ENCODE results near the gene FAM168A. TPM values are rescaled to one million over a fixed set of nuclear protein-coding genes. Genes with fewer than 3 reads are reported as not detected.

The FAM168A gene
- total and polyA plus RNA-seq, 2 of the 8 experiments (the other 6 are each of a cell fraction or from before 2014, with no cell fraction given): 17.1 to 21.6 TPM

DNA sequence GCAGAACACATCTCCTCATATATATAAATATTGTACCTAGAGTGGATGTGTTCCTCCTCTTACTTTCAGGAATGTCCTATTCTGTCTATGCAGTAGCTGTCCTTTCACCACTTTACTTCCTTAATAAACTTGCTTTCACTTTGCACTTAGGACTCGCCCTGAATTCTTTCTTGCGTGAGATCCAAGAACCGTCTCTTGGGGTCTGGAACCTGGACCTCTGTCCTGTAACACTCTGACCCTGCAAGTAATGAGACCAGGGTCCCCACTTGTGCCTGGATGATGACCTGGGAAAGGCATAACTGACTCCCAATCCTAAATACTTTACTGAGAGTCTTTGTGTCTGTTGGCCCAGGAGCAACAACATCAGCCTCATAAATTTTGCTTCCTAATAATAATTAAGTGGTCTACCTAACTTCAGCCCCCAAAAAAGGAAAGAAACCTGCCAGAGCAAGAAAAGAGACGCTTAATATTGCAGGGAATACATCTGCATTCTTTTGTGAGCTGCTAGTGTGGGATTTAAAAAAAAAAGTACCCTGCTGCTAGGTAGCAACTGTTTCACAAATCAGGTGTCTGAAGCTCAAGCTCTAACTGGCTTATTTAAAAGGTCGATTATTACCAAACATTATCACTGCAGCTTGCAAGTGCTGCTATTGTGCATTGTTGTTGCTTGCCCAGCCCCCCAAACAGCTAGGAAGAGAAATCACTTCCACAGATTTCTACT lies 69.3 kb downstream of the FAM168A start:
- no peak overlapping the region for H3K9ac ChIP-seq (replicated peaks in 1 of 4; ENCODE audit: extremely low read depth in 1 of 4, low read depth in 3 of 4, low read length in 3 of 4)
- TF ChIP-seq, protein P1, sequence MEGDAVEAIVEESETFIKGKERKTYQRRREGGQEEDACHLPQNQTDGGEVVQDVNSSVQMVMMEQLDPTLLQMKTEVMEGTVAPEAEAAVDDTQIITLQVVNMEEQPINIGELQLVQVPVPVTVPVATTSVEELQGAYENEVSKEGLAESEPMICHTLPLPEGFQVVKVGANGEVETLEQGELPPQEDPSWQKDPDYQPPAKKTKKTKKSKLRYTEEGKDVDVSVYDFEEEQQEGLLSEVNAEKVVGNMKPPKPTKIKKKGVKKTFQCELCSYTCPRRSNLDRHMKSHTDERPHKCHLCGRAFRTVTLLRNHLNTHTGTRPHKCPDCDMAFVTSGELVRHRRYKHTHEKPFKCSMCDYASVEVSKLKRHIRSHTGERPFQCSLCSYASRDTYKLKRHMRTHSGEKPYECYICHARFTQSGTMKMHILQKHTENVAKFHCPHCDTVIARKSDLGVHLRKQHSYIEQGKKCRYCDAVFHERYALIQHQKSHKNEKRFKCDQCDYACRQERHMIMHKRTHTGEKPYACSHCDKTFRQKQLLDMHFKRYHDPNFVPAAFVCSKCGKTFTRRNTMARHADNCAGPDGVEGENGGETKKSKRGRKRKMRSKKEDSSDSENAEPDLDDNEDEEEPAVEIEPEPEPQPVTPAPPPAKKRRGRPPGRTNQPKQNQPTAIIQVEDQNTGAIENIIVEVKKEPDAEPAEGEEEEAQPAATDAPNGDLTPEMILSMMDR (IDR thresholded peaks at IDR 0.05; ENCODE audit: control extremely low read depth in 1 of 3, insufficient read depth in 1 of 3, low read depth in 1 of 3, low read length in 3 of 3): no peak
- no peak for TF ChIP-seq SUZ12 (IDR thresholded peaks at IDR 0.05; ENCODE audit: low read length)
- TF ChIP-seq PHF8 (conservative IDR thresholded peaks at IDR 0.05; ENCODE audit: low read depth, low read length): no peak
- no peak for TF ChIP-seq SIRT6 (IDR thresholded peaks at IDR 0.05; ENCODE audit: low read length)
- TF ChIP-seq SP1 (IDR thresholded peaks at IDR 0.05; ENCODE audit: low read depth, low read length): no peak
- H4K8ac ChIP-seq (ENCODE audit: extremely low read depth, insufficient read depth, low read length): no peak overlapping the region; the same call in 1 of the 2 replicates
- peak overlapping the region; percentile 38 for H4K91ac ChIP-seq (replicated peaks; ENCODE audit: insufficient read length, low read length)
- no peaks in the 10 kb centered on the region; a peak in 1 of 8 replicates for H3K36me3 ChIP-seq (ENCODE audit: control insufficient read depth in 2 of 4, insufficient read depth in 4 of 4, low read length in 3 of 4)
- DNase-seq (ENCODE audit: low read depth in 1 of 2, low spot score in 2 of 2) (no peak), FAIRE-seq (no peak)
- H4K5ac ChIP-seq (ENCODE audit: insufficient read length, low read depth, low read length): no peak overlapping the region
- no peak overlapping the region for H2BK12ac ChIP-seq (ENCODE audit: low read depth, low read length)
- H2BK5ac ChIP-seq (ENCODE audit: low read depth, low read length): no peak overlapping the region; the same call in 1 of the 2 replicates
- H3K56ac ChIP-seq (replicated peaks; ENCODE audit: insufficient read length, low read depth, low read length): no peak overlapping the region
- H3K4ac ChIP-seq (replicated peaks; ENCODE audit: insufficient read length, low read depth, low read length): no peak overlapping the region
- H3K4me1 ChIP-seq (replicated peaks in 1 of 4; ENCODE audit: control insufficient read depth in 3 of 4, insufficient read depth in 4 of 4, low read length in 3 of 4): peaks cover 0 to 21% (median 12%) of the 10 kb centered on the region in 4 experiments; a peak in 6 of 7 replicates
- H3K79me1 ChIP-seq (ENCODE audit: low read depth, low read length): peaks cover 3% of the 10 kb centered on the region; the same call in 1 of the 2 replicates
- H2AFZ ChIP-seq (ENCODE audit: low read length): no peak overlapping the region
- H3K79me2 ChIP-seq (ENCODE audit: control insufficient read depth in 1 of 2, insufficient read depth in 2 of 2, low read length in 2 of 2): peaks cover 0 to 8% of the 10 kb centered on the region in 2 experiments; a peak in 2 of 4 replicates
- H3K9me3 ChIP-seq (ENCODE audit: insufficient read depth in 2 of 2, low read depth in 1 of 2, low read length in 1 of 2): peaks cover 0 to 5% of the 10 kb centered on the region in 2 experiments; a peak in 2 of 4 replicates
- ChIA-PET CTCF (ENCODE audit: partially characterized antibody) (interaction anchor here (2.0 to 2.5 kb wide), 5 partner anchors 10 to 125 kb away, joined by 5 to 11 read pairs (median 8); no protein-coding TSS in a partner anchor), POLR2A (ENCODE audit: partially characterized antibody) (interaction anchor here (1.4 kb wide), 1 partner anchor 119 kb away, joined by 4 read pairs; no protein-coding TSS in a partner anchor)
- WGBS, 2 experiments (ENCODE audit: extremely low coverage in 1 of 2, insufficient coverage in 1 of 2, insufficient read length in 1 of 2, insufficient replicate concordance in 2 of 2, low coverage in 1 of 2, low lambda C conversion rate in 2 of 2, missing lambda C conversion rate in 1 of 2): 39% methylated on average over 5 of the region's 5 CpGs; no CpG with 5 or more reads in 1 of the 2 experiments
- H3K27ac ChIP-seq (ENCODE audit: low read depth, low read length): no peak overlapping the region
- H4K20me1 ChIP-seq (replicated peaks in 1 of 2; ENCODE audit: control insufficient read depth in 1 of 2, insufficient read depth in 2 of 2, low read length in 2 of 2): no peaks in the 10 kb centered on the region
- no peaks in the 10 kb centered on the region for H3K27me3 ChIP-seq (replicated peaks in 1 of 4; ENCODE audit: control insufficient read depth in 3 of 4, extremely low read depth in 1 of 4, insufficient read depth in 3 of 4, low read length in 3 of 4)
- no peak overlapping the region; the same call in 1 of the 2 replicates for H3K18ac ChIP-seq (ENCODE audit: extremely low read depth, low read length)
- no peak overlapping the region for H3K14ac ChIP-seq (ENCODE audit: insufficient read length)
- no peak overlapping the region for H3K23ac ChIP-seq (ENCODE audit: insufficient read length)
- H3K4me3 ChIP-seq (ENCODE audit: extremely low read depth in 1 of 4, insufficient read depth in 2 of 4, low read depth in 3 of 4, low read length in 4 of 4): no peak overlapping the region
- peak overlapping the region; percentile 54 to 59 for H3K4me2 ChIP-seq (ENCODE audit: insufficient read depth in 1 of 2, low read depth in 2 of 2, low read length in 2 of 2)
- H2BK20ac ChIP-seq (ENCODE audit: low read length): peak overlapping the region; percentile 13; the same call in 1 of the 2 replicates
- no peak overlapping the region for H2BK15ac ChIP-seq (ENCODE audit: low read length)
- H3K23me2 ChIP-seq (ENCODE audit: low read depth, low read length): no peaks in the 10 kb centered on the region
- H2AK5ac ChIP-seq (ENCODE audit: low read depth, low read length): no peak overlapping the region
- peak overlapping the region; percentile 59 for H2BK120ac ChIP-seq (replicated peaks; ENCODE audit: low read depth, low read length)

Data from H1 (cell line).